CD14-positive monocyte (primary cell): ENCODE data around the gene AP1M2. TPM values are rescaled to one million over a fixed set of nuclear protein-coding genes. Genes with fewer than 3 reads are reported as not detected.
"Not testable (repeated sequence)": the region's sequence is repeated elsewhere in the genome, so short reads cannot be mapped to it uniquely, and the experiment has no call there.

ENCODE experiments used
- DNase-seq, 3 donors: peaks; one replicate each; pipeline ENCODE4 v3.0.0-alpha.2; 2011 to 2022
- H2AFZ ChIP-seq: 2 replicates; pipeline ENCODE4 v1.6.0; 2012; ENCODE audit warnings: mild to moderate bottlenecking, low read depth, low read length, inconsistent platforms; ENCODE audit not compliant: insufficient read depth, poor library complexity, severe bottlenecking
- H3K27ac ChIP-seq, 2 donors: 1 replicate in 1 of 2; 2 replicates in 1 of 2; pipeline ENCODE4 v1.5.1; 2012 to 2013; ENCODE audit warnings: low read length in 2 of 2, control low read depth in 1 of 2, inconsistent platforms in 1 of 2, low read depth in 1 of 2, mild to moderate bottlenecking in 1 of 2
- H3K27me3 ChIP-seq, 2 donors: one replicate each; pipeline versions ENCODE4 v1.6.0 to v1.6.1; 2011 to 2013; ENCODE audit warnings: low read length in 2 of 2; ENCODE audit not compliant: control insufficient read depth in 2 of 2, insufficient read depth in 2 of 2
- H3K36me3 ChIP-seq, 2 donors: replicated peaks in 1 of 2; 1 replicate in 1 of 2; 2 replicates in 1 of 2; pipeline versions ENCODE4 v1.5.1 to v1.6.1; 2012 to 2013; ENCODE audit warnings: low read length in 2 of 2, control low read depth in 1 of 2, inconsistent platforms in 1 of 2, mild to moderate bottlenecking in 1 of 2; ENCODE audit not compliant: insufficient read depth in 2 of 2, control insufficient read depth in 1 of 2
- H3K4me1 ChIP-seq, 2 donors: 1 replicate in 1 of 2; 2 replicates in 1 of 2; pipeline versions ENCODE4 v1.5.1 to v1.6.1; 2012 to 2013; ENCODE audit warnings: low read length in 2 of 2, control low read depth in 1 of 2, inconsistent platforms in 1 of 2, mild to moderate bottlenecking in 1 of 2, moderate library complexity in 1 of 2; ENCODE audit not compliant: insufficient read depth in 2 of 2, control insufficient read depth in 1 of 2
- H3K4me2 ChIP-seq: replicated peaks from 2 replicates; pipeline ENCODE3; 2012; ENCODE audit warnings: low read length, moderate library complexity, mild to moderate bottlenecking; ENCODE audit not compliant: poor library complexity, severe bottlenecking; ENCODE audit errors: extremely low read depth
- H3K4me3 ChIP-seq, 3 experiments: fragments of 200-600 bp in 1 of 3; sonication (generic) in 1 of 3; replicated peaks in 1 of 3; 1 replicate in 2 of 3; 2 replicates in 1 of 3; pipeline ENCODE4 v1.5.1; 2011 to 2013; ENCODE audit warnings: low read length in 3 of 3, mild to moderate bottlenecking in 3 of 3, control low read depth in 2 of 3, low read depth in 2 of 3, inconsistent platforms in 1 of 3, moderate library complexity in 1 of 3
- H3K79me2 ChIP-seq: 2 replicates; pipeline ENCODE4 v1.6.0; 2012; ENCODE audit warnings: mild to moderate bottlenecking, control low read depth, inconsistent platforms, low read length, moderate library complexity; ENCODE audit not compliant: insufficient read depth
- H3K9ac ChIP-seq: 2 replicates; pipeline ENCODE4 v1.6.0; 2017; ENCODE audit warnings: low read length, mild to moderate bottlenecking; ENCODE audit not compliant: insufficient read depth, poor library complexity, severe bottlenecking
- H3K9me3 ChIP-seq, 2 donors: replicated peaks in 1 of 2; 1 replicate in 1 of 2; 2 replicates in 1 of 2; pipeline versions ENCODE4 v1.5.1 to v1.6.1; 2012 to 2013; ENCODE audit warnings: low read length in 2 of 2, control low read depth in 1 of 2; ENCODE audit not compliant: control insufficient read depth in 1 of 2, insufficient read depth in 1 of 2
- H4K20me1 ChIP-seq: 2 replicates; pipeline ENCODE4 v1.6.0; 2012; ENCODE audit warnings: mild to moderate bottlenecking, low read length, control low read depth, moderate library complexity; ENCODE audit not compliant: insufficient read depth
- H3K27ac Mint-ChIP-seq, 7 donors: one replicate each; pipeline ENCODE4 v1.8.0; 2020; ENCODE audit warnings: mild to moderate bottlenecking in 7 of 7, mixed read lengths in 7 of 7, moderate library complexity in 6 of 7, inconsistent platforms in 2 of 7
- H3K27me3 Mint-ChIP-seq, 3 donors: one replicate each; pipeline ENCODE4 v1.8.0; 2021 to 2022; ENCODE audit warnings: low read depth in 3 of 3, mild to moderate bottlenecking in 3 of 3, mixed read lengths in 3 of 3, moderate library complexity in 3 of 3, inconsistent platforms in 1 of 3
- H3K36me3 Mint-ChIP-seq, 2 donors: one replicate each; pipeline ENCODE4 v1.8.0; 2020; ENCODE audit warnings: mixed read lengths in 2 of 2, inconsistent platforms in 1 of 2, mild to moderate bottlenecking in 1 of 2
- H3K4me1 Mint-ChIP-seq: one replicate; pipeline ENCODE4 v1.8.0; 2020; ENCODE audit warnings: mild to moderate bottlenecking, mixed read lengths
- H3K4me3 Mint-ChIP-seq, 2 donors: one replicate each; pipeline ENCODE4 v1.8.0; 2020; ENCODE audit warnings: mild to moderate bottlenecking in 2 of 2, mixed read lengths in 2 of 2, moderate library complexity in 1 of 2
- H3K9me3 Mint-ChIP-seq, 7 donors: one replicate each; pipeline ENCODE4 v1.8.0; 2020 to 2022; ENCODE audit warnings: mixed read lengths in 7 of 7, mild to moderate bottlenecking in 6 of 7, moderate library complexity in 6 of 7, inconsistent platforms in 2 of 7
- CTCF ChIP-seq: fragments of 200-600 bp; IDR thresholded peaks from one replicate; pipeline ENCODE4 v1.8.0; 2022; ENCODE audit warnings: antibody characterized with exemption, mild to moderate bottlenecking
- WGBS: methylation state at CpG from one replicate; pipeline ENCODE4 v1.1.5; 2013; ENCODE audit warnings: missing lambda C conversion rate; ENCODE audit not compliant: insufficient coverage; 5-methylcytosine and 5-hydroxymethylcytosine counted together
- intact Hi-C, 2 donors: fragments of 100-400 bp; cut with micrococcal nuclease; formaldehyde crosslinking; loops; one replicate each; pipeline versions ENCODE4 v1.15.0 to v1.15.1; 2023
- polyA plus RNA-seq, 3 donors: library from polyadenylated mRNA; depleted of rRNA in 1 of 3; unstranded in 2 of 3; stranded (reverse) in 1 of 3; fragments of 300-500 nt in 2 of 3; fragments of >200 nt in 1 of 3; fragmentation: Illumina TruSeq in 2 of 3; gene quantifications; 1 replicate in 2 of 3; 2 replicates in 1 of 3; pipeline ENCODE4 v1.2.3, GENCODE V29; 2012 to 2021

AP1M2 gene
- polyA plus RNA-seq, 3 donors, result 0.36 TPM; not detected in 2

GRCh38 chr19:10532457-10532856 lies 54.7 kb downstream of the AP1M2 start:
- Histone ChIP-seq H3K27ac (no peak overlapping the region), H4K20me1 (no peaks in the 10 kb centered on the region), H3K4me2 (no peak overlapping the region), H3K27me3 (no peaks in the 10 kb centered on the region), H3K9me3 (peaks cover 0 to 5% of the 10 kb centered on the region in 2 donors), H2AFZ (no peak overlapping the region), H3K36me3 (no peaks in the 10 kb centered on the region), H3K79me2 (no peaks in the 10 kb centered on the region), H3K4me1 (no peaks in the 10 kb centered on the region), H3K9ac (no peak overlapping the region), H3K4me3 (no peak overlapping the region)
- no peak overlapping the region for H3K27ac Mint-ChIP-seq
- DNase-seq, result no peak
- H3K4me3 Mint-ChIP-seq, result no peak overlapping the region
- no peak for TF ChIP-seq CTCF
- peaks cover 0 to 8% (median 5%) of the 10 kb centered on the region in 7 donors for H3K9me3 Mint-ChIP-seq
- H3K36me3 Mint-ChIP-seq, result no peaks in the 10 kb centered on the region
- H3K4me1 Mint-ChIP-seq, result no peaks in the 10 kb centered on the region
- intact Hi-C loops, result no loop called here
- H3K27me3 Mint-ChIP-seq, result peaks cover 4 to 17% (median 11%) of the 10 kb centered on the region in 3 donors
- WGBS, result 88% methylated on average over 1 of the region's 1 CpG

- WGBS, result 100% methylated on average over 3 of the region's 8 CpGs
Measured at GRCh38 chr19:10526887-10527286, 60.2 kb downstream of the AP1M2 start.

More at GRCh38 chr19:10526887-10527286, 60.2 kb downstream of the AP1M2 start:
- H3K4me3 Mint-ChIP-seq, DNase-seq, H3K4me1 Mint-ChIP-seq, H3K9ac ChIP-seq, H3K9me3 ChIP-seq, H3K4me2 ChIP-seq, H3K36me3 Mint-ChIP-seq, H3K27me3 ChIP-seq, H3K4me1 ChIP-seq, H2AFZ ChIP-seq, H4K20me1 ChIP-seq, H3K27ac ChIP-seq, H3K36me3 ChIP-seq, H3K79me2 ChIP-seq, intact Hi-C loops, H3K9me3 Mint-ChIP-seq, H3K4me3 ChIP-seq: not testable (repeated sequence)
- Mint-ChIP-seq H3K27ac (peak overlapping the region in 1 of 7 donors; percentile 55), H3K27me3 (peaks cover 0 to 22% (median 9%) of the 10 kb centered on the region in 3 donors)
